Epithelial cell of esophagus (primary cell): ENCODE results near the gene SCN1A.
A peak's percentile ranks its signal among the peaks of the same experiment; 100 is the strongest.

Source experiments
- DNase-seq: peaks from one replicate; pipeline ENCODE4 v3.0.0; 2010; ENCODE audit warnings: low read depth
- H3K4me3 ChIP-seq: 2 replicates; pipeline ENCODE4 v1.5.1; 2011; ENCODE audit warnings: mild to moderate bottlenecking, low read length, control low read depth
- CTCF ChIP-seq: IDR thresholded peaks from 2 replicates; pipeline ENCODE4 v1.5.1; 2011; ENCODE audit warnings: low read depth, mild to moderate bottlenecking, low read length, control low read depth, inconsistent platforms; ENCODE audit not compliant: insufficient read depth; ENCODE audit errors: missing control alignments

The SCN1A gene

GRCh38 chr2:165953306-165953654 is 174.5 kb downstream of the SCN1A start:
- TF ChIP-seq CTCF = no peak
- peak; percentile 51 for DNase-seq
- H3K4me3 ChIP-seq = peak overlapping the region; percentile 61

- peak overlapping the region; percentile 61 for H3K4me3 ChIP-seq
- DNase-seq = peak; percentile 34
- TF ChIP-seq CTCF = no peak
Observed at GRCh38 chr2:165952741-165953211, 175.0 kb downstream of the SCN1A start.

GRCh38 chr2:165952085-165952484 is 175.7 kb downstream of the SCN1A start:
- no peak for TF ChIP-seq CTCF
- H3K4me3 ChIP-seq = no peak overlapping the region
- no peak for DNase-seq

- H3K4me3 ChIP-seq = no peak overlapping the region
- TF ChIP-seq CTCF = no peak
- DNase-seq = no peak
Observed at GRCh38 chr2:165950438-165950837, 177.4 kb downstream of the SCN1A start.

GRCh38 chr2:165941827-165942226 is 186.0 kb downstream of the SCN1A start:
- DNase-seq = no peak
- no peak for TF ChIP-seq CTCF
- no peak overlapping the region for H3K4me3 ChIP-seq

- no peak for DNase-seq
- TF ChIP-seq CTCF = no peak
- H3K4me3 ChIP-seq = no peak overlapping the region
Observed at GRCh38 chr2:165938237-165938636, 189.6 kb downstream of the SCN1A start.
